ENCODE measurements around the gene ZNF652. TPM values are rescaled to one million over a fixed set of nuclear protein-coding genes. Genes with fewer than 3 reads are reported as not detected.
"Not testable (repeated sequence)": the region's sequence is repeated elsewhere in the genome, so short reads cannot be mapped to it uniquely, and the experiment has no call there.

The ZNF652 gene
- total RNA-seq, 1 donor from 2014 or later: 41.8 TPM

DNA sequence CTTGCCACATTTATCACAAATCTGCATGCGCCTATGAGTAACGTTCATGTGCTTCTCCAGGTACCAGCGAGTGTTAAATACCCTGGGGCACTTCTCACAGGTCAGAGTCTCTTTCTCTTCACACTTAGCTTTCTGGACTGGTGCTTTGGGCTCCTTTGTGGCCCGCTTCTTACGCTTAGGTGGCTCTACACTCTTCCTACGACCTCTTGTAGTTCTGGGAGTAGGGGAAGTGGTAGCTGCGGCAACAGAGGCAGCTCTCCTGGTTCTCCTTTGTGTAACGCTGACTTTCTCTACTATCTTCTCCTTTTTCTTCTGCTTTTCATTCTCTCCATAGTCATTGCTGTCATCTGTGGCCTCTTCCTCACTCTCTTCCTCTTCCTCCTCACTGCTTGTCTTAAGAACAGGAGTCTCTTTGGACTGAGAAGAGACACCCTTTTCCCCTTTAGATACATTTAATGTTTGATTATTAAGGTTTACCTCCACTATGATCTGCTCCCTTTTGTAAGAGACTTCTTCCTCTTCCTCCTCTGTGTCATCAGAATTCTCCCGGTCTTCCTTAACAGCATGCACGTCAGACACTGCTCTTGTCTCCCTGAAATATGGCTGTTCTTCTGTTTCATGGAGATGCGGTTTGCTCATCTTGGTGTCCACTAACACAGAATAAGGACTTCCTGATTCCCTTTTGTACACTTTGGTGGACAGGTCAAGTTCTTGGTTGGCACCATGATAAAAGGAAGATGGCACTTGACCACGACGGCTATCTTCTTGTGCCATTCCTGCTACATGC lies 45.0 kb downstream of the ZNF652 start:
- no peak for DNase-seq (ENCODE audit: low spot score)

DNA sequence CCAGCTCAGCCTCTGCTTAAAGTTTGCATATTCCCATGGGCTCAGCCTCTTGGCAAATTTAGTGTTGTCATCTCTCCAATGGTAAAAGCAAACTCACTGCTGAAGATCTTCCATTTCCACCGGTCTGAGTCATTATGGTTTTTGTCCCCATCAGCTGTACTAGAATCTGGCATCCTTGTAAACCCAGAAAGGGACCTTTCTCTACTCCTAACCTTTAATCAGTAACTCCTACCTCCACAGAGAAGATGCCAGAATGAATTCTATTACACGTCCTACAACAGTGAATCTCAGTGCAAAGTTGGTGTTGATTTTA lies 45.8 kb downstream of the ZNF652 start:
- DNase-seq (ENCODE audit: low spot score): no peak

DNA sequence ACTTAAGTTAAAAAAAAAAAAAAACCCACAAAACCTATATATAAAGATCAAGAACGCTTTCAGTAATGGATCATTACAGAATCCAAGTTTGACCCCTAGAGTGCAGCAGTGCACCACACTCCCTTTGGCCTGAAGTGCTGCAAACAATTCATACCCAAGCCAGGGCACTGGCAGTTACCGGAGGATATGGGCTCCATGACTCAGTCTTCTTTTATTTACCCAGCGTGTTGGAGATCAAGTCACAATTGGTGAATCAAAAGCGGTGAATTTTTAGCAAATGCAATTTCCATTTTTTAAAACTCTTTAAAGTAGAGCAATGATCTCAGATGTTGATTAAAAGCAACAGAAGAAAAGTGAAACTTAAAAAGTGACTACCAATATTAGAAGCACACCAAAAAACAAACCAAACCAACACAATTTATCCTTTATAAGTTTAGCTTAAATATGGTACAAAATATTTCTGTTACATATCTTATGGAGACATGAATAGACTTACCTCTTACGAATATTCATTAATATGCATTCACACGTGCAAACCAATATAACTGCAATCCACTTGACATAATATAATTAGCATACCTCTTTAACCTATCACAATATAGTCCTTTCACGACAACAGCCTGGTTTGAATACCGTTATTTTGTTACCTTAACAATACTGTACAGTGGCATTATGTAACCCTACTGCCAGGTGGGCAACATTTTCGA lies 46.3 kb downstream of the ZNF652 start:
- DNase-seq (ENCODE audit: low spot score): no peak

DNA sequence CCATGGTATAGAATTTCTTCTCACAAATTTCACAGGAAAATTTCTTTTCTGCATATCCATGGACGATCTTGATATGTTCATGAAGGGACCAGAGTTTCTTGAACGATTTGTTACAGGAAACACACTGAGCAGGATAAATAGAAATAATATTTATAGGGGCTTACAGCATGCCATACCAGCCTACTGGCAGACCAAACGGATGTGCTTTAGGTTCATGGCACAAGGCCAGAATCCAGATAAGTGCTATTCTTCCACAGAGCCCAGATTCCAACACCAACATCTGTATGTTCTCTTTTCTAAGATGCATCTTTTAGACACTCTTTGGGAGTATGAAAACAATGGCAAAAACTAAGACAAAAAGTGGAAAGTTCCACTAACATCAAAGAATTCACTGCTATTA lies 49.3 kb downstream of the ZNF652 start:
- no peak for DNase-seq (ENCODE audit: low spot score)

GRCh38 chr17:49299996-49300395 lies 62.1 kb downstream of the ZNF652 start:
- DNase-seq (ENCODE audit: low spot score): no peak

- DNase-seq (ENCODE audit: low spot score): no peak
These were observed 63.6 kb downstream of the ZNF652 start for GRCh38 chr17:49298371-49298976.

- no peak for DNase-seq (ENCODE audit: low spot score)
These were observed 64.9 kb downstream of the ZNF652 start for GRCh38 chr17:49297141-49297540.

DNA sequence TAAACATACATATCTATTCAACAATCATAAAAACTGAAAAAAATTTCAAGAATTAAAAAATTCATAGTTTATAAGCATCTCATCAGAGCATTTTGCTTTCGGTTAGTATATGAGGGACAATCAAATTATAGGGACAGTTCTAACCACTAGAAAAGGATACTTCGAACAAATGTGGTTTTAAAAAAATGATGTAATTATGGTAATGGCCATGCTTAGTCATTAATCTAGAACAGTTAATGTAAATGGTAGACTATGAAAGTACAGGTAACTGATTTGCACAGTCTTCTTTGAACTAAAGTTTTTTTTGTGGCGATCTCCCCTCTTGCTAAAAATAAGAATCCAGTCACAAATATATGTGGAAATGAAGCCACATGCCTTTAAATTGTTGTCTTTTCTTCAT lies 67.9 kb downstream of the ZNF652 start:
- DNase-seq (ENCODE audit: low spot score): no peak

- no peak for DNase-seq (ENCODE audit: low spot score)
These were observed 69.1 kb downstream of the ZNF652 start for GRCh38 chr17:49292901-49293300.

- DNase-seq (ENCODE audit: low spot score): no peak
These were observed 70.1 kb downstream of the ZNF652 start for GRCh38 chr17:49291929-49292328.

- DNase-seq (ENCODE audit: low spot score): no peak
These were observed 71.2 kb downstream of the ZNF652 start for GRCh38 chr17:49290690-49291359.

GRCh38 chr17:49288388-49288787 lies 73.7 kb downstream of the ZNF652 start:
- DNase-seq (ENCODE audit: low spot score): no peak

DNA sequence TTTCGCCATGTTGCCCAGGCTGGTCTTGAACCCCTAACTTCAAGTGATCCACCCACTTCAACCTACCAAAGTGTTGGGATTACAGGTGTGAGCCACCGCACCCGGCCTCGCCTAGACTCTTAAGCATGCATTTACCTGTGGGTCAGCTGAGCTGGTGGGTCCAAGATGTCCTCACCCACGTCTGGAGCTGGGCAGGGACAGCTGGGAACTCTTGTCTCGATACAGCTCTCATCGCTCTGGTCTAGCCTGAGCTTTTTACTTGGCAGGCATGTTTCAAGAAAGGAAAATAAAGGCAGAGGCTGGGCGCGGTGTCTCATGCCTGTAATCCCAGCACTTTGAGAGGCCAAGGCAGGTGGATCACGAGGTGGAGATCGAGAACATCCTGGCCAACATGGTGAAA lies 74.6 kb downstream of the ZNF652 start:
- no peak for DNase-seq (ENCODE audit: low spot score)

DNA sequence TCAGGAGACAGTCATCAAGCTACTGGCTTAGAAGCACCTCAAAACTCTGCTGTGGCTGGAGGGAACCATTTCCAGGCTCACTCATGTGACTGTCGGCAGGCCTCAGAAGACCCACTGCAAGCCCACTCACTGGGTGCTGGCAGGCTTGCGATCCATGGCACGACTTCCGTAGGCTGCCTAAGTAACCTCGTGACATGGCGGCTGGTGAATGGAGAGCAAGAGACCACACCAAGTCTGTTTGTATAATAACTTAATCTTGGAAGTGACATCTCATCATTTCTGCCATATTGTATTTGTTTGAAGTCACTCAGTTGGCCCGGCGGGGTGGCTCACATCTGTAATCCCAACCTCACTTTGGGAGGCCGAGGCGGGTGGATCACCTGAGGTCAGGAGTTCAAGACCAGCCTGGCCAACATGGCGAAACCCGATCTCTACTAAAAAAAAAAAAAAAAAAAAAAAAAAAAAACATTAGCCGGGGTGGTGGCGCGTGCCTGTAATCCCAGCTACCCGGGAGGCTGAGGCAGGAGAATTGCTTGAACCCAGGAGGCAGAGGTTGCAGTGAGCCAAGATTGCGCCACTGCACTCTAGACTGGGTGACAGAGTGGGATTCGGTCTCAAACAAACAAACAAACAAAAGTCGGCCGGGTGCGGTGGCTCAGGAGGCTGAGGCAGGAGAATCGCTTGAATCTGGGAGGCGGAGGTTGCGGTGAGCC lies 75.6 kb downstream of the ZNF652 start:
- not testable (repeated sequence) for DNase-seq (ENCODE audit: low spot score)

GRCh38 chr17:49285716-49286115 lies 76.3 kb downstream of the ZNF652 start:
- no peak for DNase-seq (ENCODE audit: low spot score)

GRCh38 chr17:49280918-49281317 lies 81.1 kb downstream of the ZNF652 start:
- DNase-seq (ENCODE audit: low spot score): no peak

DNA sequence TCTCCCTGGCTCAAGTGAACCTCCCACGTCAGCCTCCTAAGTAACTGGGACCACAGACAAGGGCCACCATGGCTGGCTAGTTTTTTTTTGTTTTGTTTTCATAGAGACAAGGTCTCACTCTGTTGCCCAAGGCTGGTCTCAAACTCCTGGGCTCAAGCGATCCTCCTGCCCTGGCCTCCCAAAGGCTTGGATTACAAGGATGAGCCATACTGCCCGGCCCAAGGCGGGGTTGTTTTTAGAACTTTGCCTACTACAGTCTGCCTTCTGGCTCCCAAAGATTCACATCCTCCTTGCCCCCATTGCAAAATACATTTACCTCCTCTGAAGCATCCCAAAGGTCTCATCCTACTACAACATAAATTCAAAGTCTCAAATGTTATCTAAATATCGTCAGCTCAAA lies 82.0 kb downstream of the ZNF652 start:
- DNase-seq (ENCODE audit: low spot score): peak; percentile 18

- peak; percentile 53 for DNase-seq (ENCODE audit: low spot score)
These were observed 82.6 kb downstream of the ZNF652 start for GRCh38 chr17:49279263-49280015.

- peak; percentile 68 for DNase-seq (ENCODE audit: low spot score)
These were observed 84.0 kb downstream of the ZNF652 start for GRCh38 chr17:49278076-49278475.

DNA sequence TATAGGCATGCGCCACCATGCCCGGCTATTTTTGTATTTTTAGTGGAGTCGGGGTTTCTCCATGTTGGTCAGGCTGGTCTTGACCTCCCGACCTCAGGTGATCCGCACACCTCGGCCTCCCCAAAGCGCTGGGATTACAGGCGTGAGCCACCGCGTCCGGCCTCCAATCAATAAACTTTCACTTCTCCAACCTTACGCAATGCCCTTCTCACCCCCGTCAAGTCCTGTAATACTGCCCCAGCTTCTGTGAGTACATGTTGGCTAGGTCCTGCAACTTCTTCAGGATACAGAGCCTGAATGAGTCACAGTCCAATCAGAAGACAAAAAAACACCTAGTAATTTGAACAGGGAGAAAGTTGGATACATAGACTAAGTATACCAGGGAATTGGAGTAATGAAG lies 84.4 kb downstream of the ZNF652 start:
- DNase-seq (ENCODE audit: low spot score): peak; percentile 37

GRCh38 chr17:49275981-49276380 lies 86.1 kb downstream of the ZNF652 start:
- peak; percentile 59 for DNase-seq (ENCODE audit: low spot score)
